ENCODE data around the gene VSIG10.

GRCh38 chr12:118061873-118062843, 41.7 kb downstream of the VSIG10 start:
- no peak for TF ChIP-seq POLR2A (IDR thresholded peaks at IDR 0.05)
- no peak for TF ChIP-seq CTCF (IDR thresholded peaks at IDR 0.05)
